ENCODE measurements around the gene POLD2. TPM values are rescaled to one million over a fixed set of nuclear protein-coding genes. Genes with fewer than 3 reads are reported as not detected.

The POLD2 gene
- total RNA-seq, 2 experiments from 2014 or later: 287 to 296 TPM

DNA sequence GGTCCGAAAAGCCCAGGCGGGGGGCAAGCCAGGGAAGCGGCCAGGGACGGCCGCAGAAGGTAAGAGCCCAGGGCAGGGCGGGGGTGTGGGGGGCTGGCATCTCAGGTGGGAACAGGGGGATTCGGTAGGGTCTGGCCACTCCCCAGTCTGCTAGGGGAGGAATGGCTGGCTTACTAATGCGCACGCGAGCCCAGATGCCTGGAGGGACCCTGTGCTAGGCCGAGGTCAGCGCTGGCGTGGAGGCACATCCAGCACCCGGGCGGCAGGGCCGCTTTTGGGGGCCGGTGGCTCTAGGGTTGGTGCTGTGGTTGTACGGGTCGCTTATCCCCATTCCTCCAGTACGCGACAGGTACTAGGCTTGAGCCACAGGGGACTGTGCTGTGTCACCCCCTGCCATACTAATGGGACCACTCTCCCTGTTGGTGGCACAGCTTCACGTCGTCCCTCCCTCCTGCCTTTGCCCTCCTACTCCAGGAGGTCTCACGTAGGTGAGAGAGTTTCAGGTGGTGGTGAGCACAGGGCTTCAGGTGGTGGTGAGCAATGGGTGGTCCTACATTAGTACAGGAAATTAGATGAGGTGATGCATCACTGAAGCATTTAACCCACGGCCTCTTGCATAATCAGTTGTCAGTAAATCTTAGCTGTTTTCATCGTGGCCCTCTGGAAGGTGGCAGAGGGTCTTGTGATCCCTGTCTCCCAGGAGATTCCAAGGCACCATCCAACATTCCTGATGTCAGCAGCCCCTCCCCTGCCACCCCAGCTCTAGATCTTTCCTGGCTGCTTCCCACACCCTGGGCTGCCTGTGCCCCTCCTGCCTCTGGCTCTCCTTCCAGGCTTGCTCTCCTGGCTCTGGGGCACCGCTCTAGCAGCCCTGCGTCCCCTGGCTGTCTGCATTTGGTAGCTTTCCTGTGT lies 18.2 kb downstream of the POLD2 start:
- Mint-ChIP-seq H3K4me3 (peak overlapping the region; percentile 86), H3K27ac (peak overlapping the region; percentile 64), H3K9me3 (no peaks in the 10 kb centered on the region), H3K36me3 (peaks cover 2% of the 10 kb centered on the region), H3K27me3 (no peaks in the 10 kb centered on the region), H3K4me1 (peaks cover 15% of the 10 kb centered on the region)
- no peak for DNase-seq

DNA sequence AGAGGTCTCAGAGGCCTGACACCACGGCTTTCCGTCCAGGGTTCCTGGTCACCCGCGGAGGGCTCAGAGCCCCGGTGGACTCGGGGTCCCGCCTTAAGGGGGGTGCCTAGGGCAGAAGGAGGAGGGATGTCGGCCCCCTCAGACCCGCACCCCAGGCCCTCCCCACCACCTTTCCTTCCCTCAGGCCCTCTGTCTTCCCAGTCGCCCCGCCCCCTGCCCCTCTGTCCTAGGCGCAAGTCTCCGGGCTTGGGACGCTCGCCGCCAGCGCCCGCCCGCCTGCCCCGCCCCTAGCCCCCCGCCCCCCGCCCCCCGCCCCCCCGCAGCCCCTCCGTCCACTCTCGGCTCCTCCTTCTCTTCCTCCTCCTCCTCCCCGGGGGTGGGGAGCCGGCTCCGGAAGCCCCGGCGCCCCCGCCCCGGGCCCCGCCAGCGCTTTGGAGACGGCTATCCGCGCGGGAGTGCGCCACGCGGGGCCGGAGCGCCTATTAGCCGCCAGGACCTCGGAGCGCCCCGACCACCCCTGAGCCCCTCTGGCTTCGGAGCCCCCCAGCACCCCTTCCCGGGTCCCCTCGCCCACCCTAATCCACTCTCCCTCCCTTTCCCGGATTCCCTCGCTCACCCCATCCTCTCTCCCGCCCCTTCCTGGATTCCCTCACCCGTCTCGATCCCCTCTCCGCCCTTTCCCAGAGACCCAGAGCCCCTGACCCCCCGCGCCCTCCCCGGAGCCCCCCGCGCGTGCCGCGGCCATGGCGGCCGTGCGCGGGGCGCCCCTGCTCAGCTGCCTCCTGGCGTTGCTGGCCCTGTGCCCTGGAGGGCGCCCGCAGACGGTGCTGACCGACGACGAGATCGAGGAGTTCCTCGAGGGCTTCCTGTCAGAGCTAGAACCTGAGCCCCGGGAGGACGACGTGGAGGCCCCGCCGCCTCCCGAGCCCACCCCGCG lies 19.2 kb downstream of the POLD2 start, which contains the start of gene AEBP1:
AEBP1 (plus strand) TSS at position 423 of the 937 bp plus-strand sequence; CDS start at position 744, 321 bp downstream.
- Mint-ChIP-seq H3K9me3 (no peaks in the 10 kb centered on the region), H3K4me1 (peaks cover 15% of the 10 kb centered on the region), H3K36me3 (peaks cover 2% of the 10 kb centered on the region), H3K27me3 (no peaks in the 10 kb centered on the region), H3K4me3 (peak within 1 kb of the TSS; percentile 86), H3K27ac (peak within 1 kb of the TSS; percentile 66)
- DNase-seq: peak; percentile 53

DNA sequence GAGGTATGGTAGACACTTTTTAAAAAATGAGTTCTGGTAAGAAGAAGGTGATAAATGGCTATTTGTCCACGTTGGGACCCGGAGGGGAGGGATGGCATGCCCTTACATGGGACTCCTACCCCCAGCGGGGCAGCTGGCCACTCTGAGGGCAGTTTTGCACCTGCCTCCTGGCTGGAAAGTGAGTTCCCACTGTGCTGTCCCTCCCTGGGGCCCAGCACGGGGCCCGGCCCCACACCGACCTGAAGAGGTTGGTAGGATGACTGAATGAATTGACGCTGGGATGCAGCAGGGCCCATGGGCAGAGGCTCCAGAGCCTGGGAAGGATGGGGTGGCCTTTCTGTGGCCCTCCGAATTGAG lies 19.8 kb downstream of the POLD2 start:
- DNase-seq: no peak
- peak overlapping the region; percentile 62 for H3K4me3 Mint-ChIP-seq
- peaks cover 2% of the 10 kb centered on the region for H3K36me3 Mint-ChIP-seq
- no peak overlapping the region for H3K27ac Mint-ChIP-seq
- peaks cover 17% of the 10 kb centered on the region for H3K4me1 Mint-ChIP-seq
- H3K9me3 Mint-ChIP-seq: no peaks in the 10 kb centered on the region
- no peaks in the 10 kb centered on the region for H3K27me3 Mint-ChIP-seq

DNA sequence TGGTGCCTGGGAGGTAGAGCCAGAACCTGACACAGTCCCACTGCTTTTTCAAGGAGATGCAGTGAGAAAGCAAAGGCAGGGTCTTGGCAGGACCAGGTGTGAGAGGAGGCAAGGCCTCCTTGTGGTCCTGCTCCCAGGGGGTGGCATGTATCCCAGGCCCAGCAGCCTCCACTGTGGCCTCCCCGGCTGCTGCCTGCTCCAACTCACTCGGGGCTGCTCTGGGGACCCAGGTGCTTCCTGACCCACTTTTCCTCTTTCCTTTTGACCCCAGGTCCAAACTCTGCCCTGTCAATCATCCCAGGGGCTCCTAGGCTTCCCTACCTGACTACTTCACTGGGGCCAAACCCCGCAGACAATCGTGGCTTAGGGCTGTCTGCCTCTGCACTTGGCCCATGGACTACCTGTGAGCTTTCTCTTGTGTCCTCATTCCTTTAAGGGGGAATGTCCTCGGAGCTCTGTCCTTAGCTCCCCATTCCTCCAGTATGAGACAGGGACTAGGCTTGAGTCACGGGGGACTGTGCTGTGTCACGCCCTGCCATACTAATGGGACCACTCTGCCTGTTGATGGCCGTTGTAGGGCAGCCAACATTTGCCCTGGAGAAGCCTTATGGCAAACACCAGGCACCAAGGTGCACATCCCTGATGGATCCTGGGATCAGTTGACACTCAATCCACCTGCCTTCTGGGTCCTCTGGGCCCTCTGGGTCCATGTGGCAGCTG lies 20.3 kb downstream of the POLD2 start:
- Mint-ChIP-seq H3K4me3 (peak overlapping the region; percentile 62), H3K9me3 (no peaks in the 10 kb centered on the region), H3K36me3 (peaks cover 2% of the 10 kb centered on the region), H3K27ac (no peak overlapping the region), H3K4me1 (peaks cover 20% of the 10 kb centered on the region), H3K27me3 (no peaks in the 10 kb centered on the region)
- DNase-seq: no peak

DNA sequence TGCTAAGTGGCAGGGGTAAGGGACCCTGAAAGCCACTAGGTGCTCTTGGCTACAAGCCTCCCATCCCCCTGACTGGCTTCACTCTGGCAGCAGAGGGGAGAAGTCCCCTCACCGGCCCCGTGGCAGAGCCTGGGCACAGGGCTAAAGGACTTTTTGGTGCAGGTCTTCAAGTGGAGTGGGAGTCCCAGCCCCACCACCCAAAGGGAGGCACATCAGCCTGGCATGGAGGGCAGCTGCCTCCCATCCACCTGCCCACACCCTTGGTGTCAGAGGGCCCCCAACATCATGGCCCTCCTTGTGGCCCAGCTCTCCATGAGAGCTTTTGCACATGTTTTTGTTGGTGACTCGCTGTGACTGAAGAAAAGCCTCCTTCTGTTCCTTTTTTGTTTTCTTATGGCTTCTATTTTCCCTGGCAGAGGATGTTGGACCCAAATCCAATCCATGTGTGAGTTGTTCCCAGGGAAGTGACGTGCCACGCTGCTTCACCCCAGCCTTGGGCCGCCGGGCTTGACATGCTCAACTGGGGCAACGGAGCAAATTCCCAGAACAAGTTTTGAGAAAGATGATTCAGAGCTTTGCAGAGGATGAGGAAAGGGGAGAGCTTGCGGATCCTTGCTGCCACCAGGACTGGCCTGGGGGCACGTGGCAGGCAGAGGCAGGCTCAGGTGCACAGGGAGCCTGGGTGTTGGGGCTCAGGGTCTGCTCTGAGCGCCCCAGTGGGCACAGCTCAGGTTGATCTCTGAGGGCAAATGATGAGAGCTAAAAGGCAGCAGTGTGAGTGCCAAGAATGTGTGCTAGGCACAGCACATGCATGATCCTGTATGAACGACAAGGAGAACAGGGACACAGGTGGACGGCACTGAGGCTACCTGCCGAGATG lies 21.1 kb downstream of the POLD2 start:
- Mint-ChIP-seq H3K27me3 (no peaks in the 10 kb centered on the region), H3K4me1 (peaks cover 27% of the 10 kb centered on the region), H3K9me3 (no peaks in the 10 kb centered on the region), H3K4me3 (no peak overlapping the region), H3K36me3 (peaks cover 2% of the 10 kb centered on the region), H3K27ac (no peak overlapping the region)
- no peak for DNase-seq

DNA sequence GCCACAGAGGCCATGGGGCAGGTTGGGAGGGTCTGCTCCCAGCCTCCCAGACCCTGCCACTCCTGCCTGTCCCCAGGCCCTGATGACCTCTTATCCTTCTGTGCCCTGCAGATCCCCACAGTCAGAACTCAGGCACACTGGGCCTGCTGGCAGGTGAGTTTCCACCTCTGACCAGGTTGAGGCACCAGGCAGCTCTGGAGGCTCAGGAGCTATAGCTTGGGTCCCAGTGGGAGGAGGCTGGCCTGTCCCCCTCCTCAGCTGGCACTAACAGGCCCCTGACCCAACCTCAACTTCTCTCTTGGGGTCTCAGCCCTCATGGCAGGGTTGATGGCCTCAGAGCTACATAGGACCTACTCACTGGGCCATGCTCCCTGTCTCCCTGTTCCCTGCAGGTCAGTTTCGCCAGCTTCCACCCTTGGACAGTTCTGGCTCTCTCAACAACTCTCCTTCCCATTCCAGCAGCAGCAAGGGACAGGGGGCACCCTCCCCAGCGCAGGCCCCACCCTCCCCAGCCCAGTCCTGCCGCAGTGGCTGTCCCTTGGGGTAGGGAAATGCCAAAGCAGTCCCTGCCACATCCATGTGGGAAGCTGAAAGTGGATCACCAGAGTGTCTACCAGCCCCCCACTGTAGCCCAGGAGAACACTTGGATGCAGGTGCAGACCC lies 21.9 kb downstream of the POLD2 start:
- no peak overlapping the region for H3K27ac Mint-ChIP-seq
- no peaks in the 10 kb centered on the region for H3K9me3 Mint-ChIP-seq
- no peak overlapping the region for H3K4me3 Mint-ChIP-seq
- no peak for DNase-seq
- H3K36me3 Mint-ChIP-seq: peaks cover 2% of the 10 kb centered on the region
- no peaks in the 10 kb centered on the region for H3K27me3 Mint-ChIP-seq
- H3K4me1 Mint-ChIP-seq: peaks cover 35% of the 10 kb centered on the region

DNA sequence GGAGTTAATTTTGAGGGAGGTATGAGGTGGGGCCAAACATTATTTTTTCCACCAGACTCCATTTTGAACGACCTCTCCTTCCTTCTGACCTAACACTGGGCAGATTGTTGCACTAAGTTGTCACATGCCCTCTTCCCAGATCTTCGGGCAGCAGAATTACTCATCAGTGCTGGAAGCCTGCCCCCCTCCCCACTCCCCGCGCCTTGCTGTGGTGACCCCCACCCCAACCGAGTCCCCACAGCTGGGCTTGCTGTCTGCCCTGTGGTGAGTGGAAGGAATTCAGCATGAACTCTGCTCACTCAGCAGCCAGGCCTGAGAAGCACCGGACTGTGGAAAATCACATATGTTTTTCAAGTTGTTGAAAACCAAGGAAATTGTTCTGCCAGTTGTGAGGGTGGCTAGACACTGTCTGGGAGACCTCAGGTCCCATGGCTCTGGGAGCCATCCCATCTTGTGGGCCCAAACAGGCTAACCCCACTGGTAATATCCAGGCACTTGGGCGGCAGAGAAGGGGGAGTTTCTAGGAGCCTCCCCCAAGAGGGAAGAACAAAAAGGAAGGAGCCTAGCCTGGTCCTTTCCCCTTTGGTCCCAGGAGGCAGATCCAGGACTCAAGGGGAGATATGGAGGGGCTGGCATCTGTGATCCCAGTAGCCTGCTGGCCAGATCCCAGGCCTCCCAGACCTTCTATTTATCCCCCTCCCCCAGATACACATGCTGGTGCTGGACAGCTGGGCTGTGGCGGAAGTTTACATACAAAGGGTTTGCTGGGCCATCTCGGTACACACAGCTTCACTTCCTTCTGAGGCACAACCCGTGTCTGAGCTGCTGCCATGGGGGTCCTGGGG lies 22.7 kb downstream of the POLD2 start:
- no peak for DNase-seq
- H3K27me3 Mint-ChIP-seq: no peaks in the 10 kb centered on the region
- no peak overlapping the region for H3K4me3 Mint-ChIP-seq
- peaks cover 30% of the 10 kb centered on the region for H3K4me1 Mint-ChIP-seq
- no peaks in the 10 kb centered on the region for H3K36me3 Mint-ChIP-seq
- H3K27ac Mint-ChIP-seq: no peak overlapping the region
- no peaks in the 10 kb centered on the region for H3K9me3 Mint-ChIP-seq

DNA sequence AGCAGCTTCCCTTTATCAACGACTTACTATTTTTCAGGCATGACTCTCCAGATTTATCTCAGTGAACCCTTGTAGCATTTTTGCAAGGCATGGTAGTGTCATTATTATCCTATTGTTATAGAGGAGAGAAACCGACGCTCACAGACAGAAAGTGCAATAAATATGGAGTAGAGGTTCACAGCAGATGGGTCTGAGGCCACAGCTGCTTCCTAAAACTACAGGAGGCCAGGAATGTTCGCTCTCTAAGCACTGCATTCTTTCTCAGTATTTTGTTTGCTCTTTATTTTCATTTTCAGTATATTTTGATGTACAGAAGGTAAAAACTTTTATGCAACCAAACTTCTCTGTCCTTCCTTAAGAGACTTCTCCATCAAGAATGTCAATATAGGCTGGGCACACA lies 23.7 kb downstream of the POLD2 start:
- no peaks in the 10 kb centered on the region for H3K27me3 Mint-ChIP-seq
- H3K4me1 Mint-ChIP-seq: peaks cover 24% of the 10 kb centered on the region
- no peak for DNase-seq
- no peaks in the 10 kb centered on the region for H3K36me3 Mint-ChIP-seq
- no peak overlapping the region for H3K27ac Mint-ChIP-seq
- H3K4me3 Mint-ChIP-seq: no peak overlapping the region
- no peaks in the 10 kb centered on the region for H3K9me3 Mint-ChIP-seq

DNA sequence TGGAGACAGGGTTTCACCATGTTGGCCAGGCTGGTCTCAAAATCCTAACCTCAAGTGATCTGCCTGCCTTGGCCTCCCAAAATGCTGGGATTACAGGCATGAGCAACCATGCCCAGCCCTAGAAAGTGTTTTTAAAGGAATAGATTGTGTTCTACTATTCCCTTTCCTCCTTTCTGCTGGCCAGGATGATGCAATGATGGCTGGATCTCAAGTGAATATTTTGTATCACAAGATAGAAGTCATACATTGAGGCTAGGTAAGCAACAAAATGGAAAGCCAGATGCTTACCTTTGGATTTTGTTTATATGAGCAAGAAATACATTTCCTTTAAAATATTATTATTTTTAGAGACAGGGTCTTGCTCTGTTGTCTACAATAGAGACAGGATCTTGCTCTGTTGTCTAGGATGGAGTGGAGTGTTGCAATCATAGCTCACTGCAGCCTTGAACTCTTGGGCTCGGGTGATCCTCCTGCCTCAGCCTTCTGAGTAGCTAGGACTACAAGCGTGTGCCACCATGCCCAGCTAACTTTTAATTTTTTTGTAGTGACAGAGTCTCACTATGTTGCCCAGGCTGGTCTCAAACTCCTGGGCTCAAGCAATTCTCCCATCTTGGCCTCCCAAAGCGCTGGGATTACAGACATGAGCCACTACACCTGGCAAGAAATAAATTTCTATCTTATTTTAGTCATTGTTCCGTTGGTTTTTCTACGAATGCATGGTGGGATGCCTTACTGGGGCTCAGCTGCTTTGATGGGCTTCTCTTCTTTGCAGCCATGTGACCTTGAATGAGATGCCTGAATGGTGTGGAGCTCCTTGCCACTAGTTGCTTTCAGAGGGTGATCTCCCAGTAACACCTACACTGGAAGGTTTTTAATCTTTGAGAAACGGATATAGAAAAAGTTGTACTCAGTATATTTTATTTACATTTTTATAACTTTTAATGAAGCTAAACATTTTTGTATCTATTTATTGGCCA lies 25.0 kb downstream of the POLD2 start:
- peaks cover 24% of the 10 kb centered on the region for H3K4me1 Mint-ChIP-seq
- H3K4me3 Mint-ChIP-seq: no peak overlapping the region
- no peaks in the 10 kb centered on the region for H3K9me3 Mint-ChIP-seq
- no peaks in the 10 kb centered on the region for H3K36me3 Mint-ChIP-seq
- no peak for DNase-seq
- H3K27me3 Mint-ChIP-seq: no peaks in the 10 kb centered on the region
- H3K27ac Mint-ChIP-seq: peak overlapping the region; percentile 88

DNA sequence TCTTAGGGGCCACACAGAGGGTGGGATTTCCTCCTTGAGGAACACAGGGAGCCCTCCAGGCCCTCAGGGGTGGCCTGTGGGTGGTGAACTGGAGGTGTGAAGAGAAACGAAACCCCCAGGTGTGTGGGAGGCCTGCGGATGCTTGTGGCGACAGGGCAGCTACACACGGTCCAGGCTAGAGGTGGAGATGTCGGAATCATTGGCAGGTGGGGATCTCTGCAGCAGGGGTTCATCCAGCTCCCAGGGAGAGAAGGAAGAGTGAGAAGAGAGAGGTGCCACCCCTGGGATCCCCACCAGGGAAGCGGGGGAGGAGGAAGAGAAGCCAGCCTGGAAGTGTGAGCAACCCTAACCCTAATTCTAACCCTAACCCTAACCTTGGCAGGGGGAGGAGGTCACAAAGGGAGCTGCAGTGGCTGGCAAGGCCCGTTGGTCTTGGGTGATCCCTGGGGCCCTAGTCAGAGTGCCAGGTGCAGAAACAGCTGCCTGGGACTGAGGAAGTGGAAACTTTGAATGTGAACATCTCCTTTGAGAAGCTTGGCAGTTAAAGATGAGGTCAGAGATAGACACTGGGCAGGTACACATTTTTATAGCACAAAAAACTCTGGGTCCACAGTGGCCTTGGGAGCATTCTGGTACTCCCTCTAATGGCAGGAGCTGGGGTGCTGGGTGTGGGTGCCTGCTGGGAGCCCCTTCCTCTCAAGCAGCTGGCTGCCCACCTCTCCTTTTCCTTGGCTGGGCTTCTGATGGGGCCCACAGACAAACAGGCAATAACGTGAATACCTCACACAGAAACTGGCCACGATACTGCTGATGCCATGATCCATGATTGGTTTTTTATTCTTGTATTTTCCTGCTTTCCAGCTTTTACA lies 26.1 kb downstream of the POLD2 start:
- Mint-ChIP-seq H3K9me3 (no peaks in the 10 kb centered on the region), H3K27ac (peak overlapping the region; percentile 88), H3K4me1 (peaks cover 22% of the 10 kb centered on the region), H3K27me3 (no peaks in the 10 kb centered on the region), H3K36me3 (no peaks in the 10 kb centered on the region), H3K4me3 (no peak overlapping the region)
- peak; percentile 56 for DNase-seq

DNA sequence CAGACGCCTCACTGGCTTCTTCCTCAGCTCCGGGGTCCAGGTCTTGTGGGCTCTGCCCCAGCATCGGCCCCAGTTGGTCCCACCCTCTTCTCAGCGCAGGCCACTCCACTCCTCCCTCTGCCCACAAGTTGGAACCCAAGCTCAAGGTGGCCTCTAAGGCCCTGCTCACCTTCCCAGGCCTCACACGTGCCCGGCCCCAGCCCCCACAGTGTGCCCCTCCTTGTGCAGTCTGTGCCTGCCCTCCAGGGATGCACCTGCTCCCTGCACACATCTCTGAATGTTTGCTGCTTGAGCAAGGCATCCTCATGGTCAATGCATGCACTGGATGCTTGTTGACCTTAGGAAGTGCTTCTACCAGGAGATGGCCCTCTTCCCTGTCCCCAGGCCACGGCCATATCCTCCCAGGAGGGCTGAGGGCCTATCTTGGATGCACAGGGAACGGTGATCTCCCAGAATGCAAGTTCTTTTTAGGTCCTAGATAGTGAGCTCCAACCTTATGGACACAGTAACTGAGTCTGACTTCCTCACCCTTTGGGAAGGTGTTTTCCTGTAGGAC lies 26.9 kb downstream of the POLD2 start:
- no peak overlapping the region for H3K4me3 Mint-ChIP-seq
- H3K27me3 Mint-ChIP-seq: no peaks in the 10 kb centered on the region
- peaks cover 22% of the 10 kb centered on the region for H3K4me1 Mint-ChIP-seq
- no peak for DNase-seq
- H3K36me3 Mint-ChIP-seq: no peaks in the 10 kb centered on the region
- H3K9me3 Mint-ChIP-seq: no peaks in the 10 kb centered on the region
- H3K27ac Mint-ChIP-seq: peak overlapping the region; percentile 88
